ENCODE results near the gene DNAJB14. TPM values are rescaled to one million over a fixed set of nuclear protein-coding genes. Genes with fewer than 3 reads are reported as not detected.
A peak's percentile ranks its signal among the peaks of the same experiment; 100 is the strongest.

DNAJB14 gene
- total and polyA plus RNA-seq, 2 of the 13 experiments (the other 11 are each of a cell fraction or from before 2014, with no cell fraction given): 9.1 to 38.1 TPM

GRCh38 chr4:99949999-99950912 lies 3.8 kb upstream of the DNAJB14 start, which contains the start of gene H2AZ1 (continued):
- TF ChIP-seq, protein P1, sequence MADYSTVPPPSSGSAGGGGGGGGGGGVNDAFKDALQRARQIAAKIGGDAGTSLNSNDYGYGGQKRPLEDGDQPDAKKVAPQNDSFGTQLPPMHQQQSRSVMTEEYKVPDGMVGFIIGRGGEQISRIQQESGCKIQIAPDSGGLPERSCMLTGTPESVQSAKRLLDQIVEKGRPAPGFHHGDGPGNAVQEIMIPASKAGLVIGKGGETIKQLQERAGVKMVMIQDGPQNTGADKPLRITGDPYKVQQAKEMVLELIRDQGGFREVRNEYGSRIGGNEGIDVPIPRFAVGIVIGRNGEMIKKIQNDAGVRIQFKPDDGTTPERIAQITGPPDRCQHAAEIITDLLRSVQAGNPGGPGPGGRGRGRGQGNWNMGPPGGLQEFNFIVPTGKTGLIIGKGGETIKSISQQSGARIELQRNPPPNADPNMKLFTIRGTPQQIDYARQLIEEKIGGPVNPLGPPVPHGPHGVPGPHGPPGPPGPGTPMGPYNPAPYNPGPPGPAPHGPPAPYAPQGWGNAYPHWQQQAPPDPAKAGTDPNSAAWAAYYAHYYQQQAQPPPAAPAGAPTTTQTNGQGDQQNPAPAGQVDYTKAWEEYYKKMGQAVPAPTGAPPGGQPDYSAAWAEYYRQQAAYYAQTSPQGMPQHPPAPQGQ (CRISPR knock-in tag; IDR thresholded peaks at IDR 0.05; ENCODE audit: borderline replicate concordance): no peak
- peak; percentile 67 for TF ChIP-seq ATF7-NPFF (CRISPR knock-in tag; IDR thresholded peaks at IDR 0.05; ENCODE audit: low read depth)
- TF ChIP-seq, protein P2, sequence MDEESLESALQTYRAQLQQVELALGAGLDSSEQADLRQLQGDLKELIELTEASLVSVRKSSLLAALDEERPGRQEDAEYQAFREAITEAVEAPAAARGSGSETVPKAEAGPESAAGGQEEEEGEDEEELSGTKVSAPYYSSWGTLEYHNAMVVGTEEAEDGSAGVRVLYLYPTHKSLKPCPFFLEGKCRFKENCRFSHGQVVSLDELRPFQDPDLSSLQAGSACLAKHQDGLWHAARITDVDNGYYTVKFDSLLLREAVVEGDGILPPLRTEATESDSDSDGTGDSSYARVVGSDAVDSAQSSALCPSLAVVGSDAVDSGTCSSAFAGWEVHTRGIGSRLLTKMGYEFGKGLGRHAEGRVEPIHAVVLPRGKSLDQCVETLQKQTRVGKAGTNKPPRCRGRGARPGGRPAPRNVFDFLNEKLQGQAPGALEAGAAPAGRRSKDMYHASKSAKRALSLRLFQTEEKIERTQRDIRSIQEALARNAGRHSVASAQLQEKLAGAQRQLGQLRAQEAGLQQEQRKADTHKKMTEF (CRISPR knock-in tag; IDR thresholded peaks at IDR 0.05): no peak
- TF ChIP-seq PHB2 (IDR thresholded peaks at IDR 0.05; ENCODE audit: partially characterized antibody): no peak
- peak; percentile 24; the same call in 1 of the 2 replicates for TF ChIP-seq GATAD2A (CRISPR knock-in tag; IDR thresholded peaks at IDR 0.05)
- TF ChIP-seq ZNF44 (CRISPR knock-in tag; IDR thresholded peaks at IDR 0.05): no peak
- TF ChIP-seq ELK4 (CRISPR knock-in tag; IDR thresholded peaks at IDR 0.05; ENCODE audit: borderline replicate concordance): no peak
- no peak for TF ChIP-seq ZNF3 (CRISPR knock-in tag; IDR thresholded peaks at IDR 0.05)
- TF ChIP-seq ZNF468 (CRISPR knock-in tag; IDR thresholded peaks at IDR 0.05): no peak
- 0 out of 2 replicates have a peak, but pooled peaks have one; percentile 56 for TF ChIP-seq ZFP90 (CRISPR knock-in tag; IDR thresholded peaks at IDR 0.05; ENCODE audit: borderline replicate concordance)
- TF ChIP-seq, protein P3, sequence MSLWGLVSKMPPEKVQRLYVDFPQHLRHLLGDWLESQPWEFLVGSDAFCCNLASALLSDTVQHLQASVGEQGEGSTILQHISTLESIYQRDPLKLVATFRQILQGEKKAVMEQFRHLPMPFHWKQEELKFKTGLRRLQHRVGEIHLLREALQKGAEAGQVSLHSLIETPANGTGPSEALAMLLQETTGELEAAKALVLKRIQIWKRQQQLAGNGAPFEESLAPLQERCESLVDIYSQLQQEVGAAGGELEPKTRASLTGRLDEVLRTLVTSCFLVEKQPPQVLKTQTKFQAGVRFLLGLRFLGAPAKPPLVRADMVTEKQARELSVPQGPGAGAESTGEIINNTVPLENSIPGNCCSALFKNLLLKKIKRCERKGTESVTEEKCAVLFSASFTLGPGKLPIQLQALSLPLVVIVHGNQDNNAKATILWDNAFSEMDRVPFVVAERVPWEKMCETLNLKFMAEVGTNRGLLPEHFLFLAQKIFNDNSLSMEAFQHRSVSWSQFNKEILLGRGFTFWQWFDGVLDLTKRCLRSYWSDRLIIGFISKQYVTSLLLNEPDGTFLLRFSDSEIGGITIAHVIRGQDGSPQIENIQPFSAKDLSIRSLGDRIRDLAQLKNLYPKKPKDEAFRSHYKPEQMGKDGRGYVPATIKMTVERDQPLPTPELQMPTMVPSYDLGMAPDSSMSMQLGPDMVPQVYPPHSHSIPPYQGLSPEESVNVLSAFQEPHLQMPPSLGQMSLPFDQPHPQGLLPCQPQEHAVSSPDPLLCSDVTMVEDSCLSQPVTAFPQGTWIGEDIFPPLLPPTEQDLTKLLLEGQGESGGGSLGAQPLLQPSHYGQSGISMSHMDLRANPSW (CRISPR knock-in tag; IDR thresholded peaks at IDR 0.05; ENCODE audit: borderline replicate concordance): no peak
- no peak for TF ChIP-seq U2AF2 (IDR thresholded peaks at IDR 0.05; ENCODE audit: low read depth, low read length)
- no peak for TF ChIP-seq GFI1 (CRISPR knock-in tag; IDR thresholded peaks at IDR 0.05; ENCODE audit: borderline replicate concordance)
- no peak for TF ChIP-seq ZFYVE20 (CRISPR knock-in tag; IDR thresholded peaks at IDR 0.05; ENCODE audit: borderline replicate concordance, low read depth)
- peak; percentile 17 for TF ChIP-seq HDAC1 (CRISPR knock-in tag; IDR thresholded peaks at IDR 0.05)
- TF ChIP-seq, protein P4, sequence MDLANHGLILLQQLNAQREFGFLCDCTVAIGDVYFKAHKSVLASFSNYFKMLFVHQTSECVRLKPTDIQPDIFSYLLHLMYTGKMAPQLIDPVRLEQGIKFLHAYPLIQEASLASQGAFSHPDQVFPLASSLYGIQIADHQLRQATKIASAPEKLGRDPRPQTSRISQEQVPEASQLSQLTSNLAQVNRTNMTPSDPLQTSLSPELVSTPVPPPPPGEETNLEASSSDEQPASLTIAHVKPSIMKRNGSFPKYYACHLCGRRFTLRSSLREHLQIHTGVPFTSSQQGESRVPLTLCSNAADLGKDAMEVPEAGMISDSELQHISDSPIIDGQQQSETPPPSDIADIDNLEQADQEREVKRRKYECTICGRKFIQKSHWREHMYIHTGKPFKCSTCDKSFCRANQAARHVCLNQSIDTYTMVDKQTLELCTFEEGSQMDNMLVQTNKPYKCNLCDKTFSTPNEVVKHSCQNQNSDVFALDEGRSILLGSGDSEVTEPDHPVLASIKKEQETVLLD (CRISPR knock-in tag; IDR thresholded peaks at IDR 0.05; ENCODE audit: low read depth): no peak; the same call in 1 of the 2 replicates
- TF ChIP-seq HDAC2 (CRISPR knock-in tag; IDR thresholded peaks at IDR 0.05): peak; percentile 32; the same call in 1 of the 2 replicates
- no peak for TF ChIP-seq HNF4G (IDR thresholded peaks at IDR 0.05; ENCODE audit: borderline replicate concordance, low read depth, low read length)
- TF ChIP-seq HNF4G (CRISPR knock-in tag; IDR thresholded peaks at IDR 0.05; ENCODE audit: borderline replicate concordance, low read depth): no peak
- 0 out of 2 replicates have a peak, but pooled peaks have one; percentile 19 for TF ChIP-seq TBX3 (IDR thresholded peaks at IDR 0.05; ENCODE audit: borderline replicate concordance)

Data from HepG2 (cell line).